Astrocyte (in vitro differentiated cells and primary cell): ENCODE measurements around the gene LIN37.

Source experiments
- EZH2 ChIP-seq: IDR thresholded peaks from 2 replicates; pipeline ENCODE4 v1.6.1; 2012; ENCODE audit warnings: mild to moderate bottlenecking, low read length, inconsistent platforms; ENCODE audit not compliant: insufficient read depth
- TF ChIP-seq, protein P1 (sequence below): IDR thresholded peaks from 2 replicates; pipeline ENCODE4 v1.5.1; 2011; ENCODE audit warnings: low read depth, mild to moderate bottlenecking, inconsistent platforms, low read length, moderate library complexity; ENCODE audit not compliant: insufficient read depth

- TF ChIP-seq, protein P1, sequence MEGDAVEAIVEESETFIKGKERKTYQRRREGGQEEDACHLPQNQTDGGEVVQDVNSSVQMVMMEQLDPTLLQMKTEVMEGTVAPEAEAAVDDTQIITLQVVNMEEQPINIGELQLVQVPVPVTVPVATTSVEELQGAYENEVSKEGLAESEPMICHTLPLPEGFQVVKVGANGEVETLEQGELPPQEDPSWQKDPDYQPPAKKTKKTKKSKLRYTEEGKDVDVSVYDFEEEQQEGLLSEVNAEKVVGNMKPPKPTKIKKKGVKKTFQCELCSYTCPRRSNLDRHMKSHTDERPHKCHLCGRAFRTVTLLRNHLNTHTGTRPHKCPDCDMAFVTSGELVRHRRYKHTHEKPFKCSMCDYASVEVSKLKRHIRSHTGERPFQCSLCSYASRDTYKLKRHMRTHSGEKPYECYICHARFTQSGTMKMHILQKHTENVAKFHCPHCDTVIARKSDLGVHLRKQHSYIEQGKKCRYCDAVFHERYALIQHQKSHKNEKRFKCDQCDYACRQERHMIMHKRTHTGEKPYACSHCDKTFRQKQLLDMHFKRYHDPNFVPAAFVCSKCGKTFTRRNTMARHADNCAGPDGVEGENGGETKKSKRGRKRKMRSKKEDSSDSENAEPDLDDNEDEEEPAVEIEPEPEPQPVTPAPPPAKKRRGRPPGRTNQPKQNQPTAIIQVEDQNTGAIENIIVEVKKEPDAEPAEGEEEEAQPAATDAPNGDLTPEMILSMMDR, result no peak
- TF ChIP-seq EZH2, result no peak
Measured at GRCh38 chr19:35710784-35711723, 37.3 kb upstream of the LIN37 start.
